GM10266 (cell line): ENCODE data around the gene CHRM5.

Source experiments
- DNase-seq: peaks from one replicate; pipeline ENCODE4 v3.0.0; 2012; ENCODE audit errors: extremely low spot score
- TF ChIP-seq, protein P1 (sequence below): IDR thresholded peaks from 2 replicates; pipeline ENCODE4 v1.5.1; 2012; ENCODE audit warnings: mild to moderate bottlenecking, low read depth; ENCODE audit not compliant: control insufficient read depth, insufficient read depth; ENCODE audit errors: missing control alignments

Gene CHRM5

DNA sequence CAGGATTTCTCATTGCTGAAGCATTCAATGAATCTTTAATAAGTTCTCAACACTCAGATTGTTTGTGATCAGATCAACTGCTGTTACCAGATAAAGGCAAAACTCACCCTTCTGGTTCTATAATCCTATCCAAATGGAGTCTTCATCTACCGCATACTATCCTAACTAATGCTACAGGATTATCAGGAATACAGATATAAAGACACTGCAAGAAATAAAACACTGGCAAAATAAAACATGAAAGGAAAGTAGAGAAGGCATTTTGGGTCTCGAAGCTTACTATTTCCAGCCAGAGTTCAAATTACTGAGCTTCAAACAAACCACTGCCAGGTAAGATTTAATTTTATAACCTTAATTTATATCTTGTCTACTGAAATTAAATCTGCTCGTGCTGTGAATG is 524 bp downstream of the CHRM5 start:
- DNase-seq = no peak
- TF ChIP-seq, protein P1, sequence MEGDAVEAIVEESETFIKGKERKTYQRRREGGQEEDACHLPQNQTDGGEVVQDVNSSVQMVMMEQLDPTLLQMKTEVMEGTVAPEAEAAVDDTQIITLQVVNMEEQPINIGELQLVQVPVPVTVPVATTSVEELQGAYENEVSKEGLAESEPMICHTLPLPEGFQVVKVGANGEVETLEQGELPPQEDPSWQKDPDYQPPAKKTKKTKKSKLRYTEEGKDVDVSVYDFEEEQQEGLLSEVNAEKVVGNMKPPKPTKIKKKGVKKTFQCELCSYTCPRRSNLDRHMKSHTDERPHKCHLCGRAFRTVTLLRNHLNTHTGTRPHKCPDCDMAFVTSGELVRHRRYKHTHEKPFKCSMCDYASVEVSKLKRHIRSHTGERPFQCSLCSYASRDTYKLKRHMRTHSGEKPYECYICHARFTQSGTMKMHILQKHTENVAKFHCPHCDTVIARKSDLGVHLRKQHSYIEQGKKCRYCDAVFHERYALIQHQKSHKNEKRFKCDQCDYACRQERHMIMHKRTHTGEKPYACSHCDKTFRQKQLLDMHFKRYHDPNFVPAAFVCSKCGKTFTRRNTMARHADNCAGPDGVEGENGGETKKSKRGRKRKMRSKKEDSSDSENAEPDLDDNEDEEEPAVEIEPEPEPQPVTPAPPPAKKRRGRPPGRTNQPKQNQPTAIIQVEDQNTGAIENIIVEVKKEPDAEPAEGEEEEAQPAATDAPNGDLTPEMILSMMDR = no peak

DNA sequence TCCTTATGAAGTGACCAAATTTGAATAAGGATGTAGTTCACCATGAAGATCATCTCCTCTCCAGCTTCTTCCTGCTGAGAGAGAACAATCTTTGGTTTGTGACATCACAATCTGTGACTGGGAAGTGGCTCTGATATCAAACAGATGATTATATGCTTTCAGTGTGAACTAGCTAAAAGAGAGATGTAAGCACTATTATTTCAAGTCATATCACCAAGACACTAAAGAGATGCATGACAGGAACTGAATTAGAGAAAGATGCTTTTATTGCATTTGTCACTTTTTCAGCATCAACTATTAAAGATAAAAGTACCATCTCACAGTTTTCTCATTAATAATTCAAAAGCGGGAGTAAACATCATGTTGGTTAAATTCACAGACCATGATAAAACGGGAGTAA is 3.5 kb downstream of the CHRM5 start:
- TF ChIP-seq, protein P1 = no peak
- DNase-seq = no peak

DNA sequence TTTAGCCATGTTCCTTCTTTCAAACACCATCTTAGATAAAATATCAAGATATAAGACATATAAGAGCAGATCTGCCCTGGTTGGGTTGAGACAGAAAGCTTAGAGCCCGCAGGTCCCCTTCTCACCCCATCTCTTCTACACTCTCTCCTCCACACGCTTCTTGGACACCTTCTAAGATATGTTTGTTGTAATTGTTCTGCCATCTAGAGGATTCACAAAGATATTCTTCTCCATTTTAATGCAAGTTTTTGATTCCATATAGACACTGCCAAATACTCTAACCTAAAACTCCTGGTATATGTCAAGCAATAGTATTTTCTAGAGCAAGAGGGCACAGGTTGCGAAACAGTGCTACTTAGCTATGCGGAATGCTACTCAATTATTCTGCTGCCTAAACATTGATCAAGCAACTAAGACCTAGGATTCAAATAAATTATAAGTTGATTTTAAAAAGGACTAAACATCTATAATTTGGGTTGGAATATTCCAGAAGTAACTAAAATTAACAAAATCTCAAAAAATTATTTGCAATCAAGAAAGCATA is 6.8 kb downstream of the CHRM5 start:
- TF ChIP-seq, protein P1 = no peak
- no peak for DNase-seq

DNA sequence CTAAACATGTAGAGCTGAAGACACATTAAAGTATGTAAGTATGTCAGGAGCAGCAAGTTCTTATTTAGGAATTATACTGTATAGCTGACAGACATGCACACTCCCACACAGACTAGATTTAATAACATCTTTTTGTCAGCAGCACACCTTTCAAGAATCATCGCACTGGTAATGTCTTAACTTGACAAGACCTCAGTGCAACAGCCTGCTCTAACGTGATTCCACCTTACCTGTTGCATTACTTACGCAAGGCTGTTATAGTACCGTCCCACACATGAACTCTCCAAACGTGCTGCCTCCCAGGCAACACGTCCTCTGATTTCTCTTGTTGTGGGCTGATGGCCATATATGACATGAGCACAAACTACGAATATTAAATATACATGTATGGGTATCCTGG is 11.9 kb downstream of the CHRM5 start:
- DNase-seq = no peak
- TF ChIP-seq, protein P1 = no peak

DNA sequence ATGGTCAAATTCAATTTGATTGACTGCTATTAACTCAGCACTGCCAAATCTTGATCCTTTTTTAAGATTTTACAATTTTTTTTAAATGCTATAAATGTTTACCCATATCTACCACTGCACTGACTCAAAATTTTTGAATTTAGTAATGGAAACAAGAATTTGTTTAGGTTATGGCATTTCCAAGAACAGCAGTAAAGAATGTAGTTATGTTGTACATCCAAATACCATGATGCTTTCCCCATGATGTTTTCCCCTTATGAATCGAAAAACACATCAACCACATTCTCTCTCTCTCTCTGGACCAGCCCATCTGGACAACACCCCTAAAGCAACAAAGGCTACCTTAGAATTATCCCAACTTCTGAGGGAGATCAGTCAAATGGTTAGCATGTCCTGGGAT is 14.2 kb downstream of the CHRM5 start:
- TF ChIP-seq, protein P1 = no peak
- DNase-seq = no peak

DNA sequence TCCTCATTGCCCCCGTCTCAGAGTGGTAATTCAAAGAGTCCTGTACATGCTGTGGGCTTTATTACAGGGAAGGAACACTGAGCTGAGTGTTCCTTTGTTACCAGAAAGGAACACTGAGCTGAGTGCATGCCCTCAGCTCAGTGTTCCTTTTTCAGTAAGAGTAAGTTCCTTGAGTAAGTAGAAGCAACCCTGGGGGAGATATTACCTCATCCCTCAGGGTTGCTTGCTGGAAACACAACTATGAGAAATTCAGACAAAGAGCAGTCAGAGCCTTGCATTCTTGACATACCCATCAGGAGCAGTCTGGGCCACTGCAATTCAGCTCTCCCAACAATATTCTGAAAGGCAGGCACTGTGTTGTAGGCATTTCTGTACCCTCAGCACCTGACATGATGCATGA is 17.0 kb downstream of the CHRM5 start:
- TF ChIP-seq, protein P1 = no peak
- DNase-seq = no peak

DNA sequence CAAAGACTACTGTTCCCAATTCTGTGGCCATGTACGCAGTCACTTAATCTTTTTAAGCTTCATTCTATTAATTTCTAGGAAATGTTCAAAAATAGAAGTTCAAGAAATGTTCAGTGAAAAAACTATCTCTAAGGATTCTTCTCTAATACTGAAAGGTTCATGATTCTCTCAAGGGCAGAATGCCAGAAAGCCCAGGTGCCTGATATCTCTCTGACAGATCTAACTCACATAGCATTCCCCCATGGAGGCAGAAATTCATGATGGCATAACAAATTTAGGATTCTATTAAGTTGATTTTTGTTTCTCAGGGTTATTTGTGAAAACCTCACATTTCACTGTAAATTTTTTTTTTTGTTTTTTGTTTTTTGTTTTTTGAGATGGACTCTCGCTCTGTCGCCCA is 17.5 kb downstream of the CHRM5 start:
- no peak for DNase-seq
- TF ChIP-seq, protein P1 = no peak
